ENCODE data around the gene PRND. TPM values are rescaled to one million over a fixed set of nuclear protein-coding genes. Genes with fewer than 3 reads are reported as not detected.

Gene PRND
- total RNA-seq, 1 experiment from 2014 or later = 0.04 TPM

DNA sequence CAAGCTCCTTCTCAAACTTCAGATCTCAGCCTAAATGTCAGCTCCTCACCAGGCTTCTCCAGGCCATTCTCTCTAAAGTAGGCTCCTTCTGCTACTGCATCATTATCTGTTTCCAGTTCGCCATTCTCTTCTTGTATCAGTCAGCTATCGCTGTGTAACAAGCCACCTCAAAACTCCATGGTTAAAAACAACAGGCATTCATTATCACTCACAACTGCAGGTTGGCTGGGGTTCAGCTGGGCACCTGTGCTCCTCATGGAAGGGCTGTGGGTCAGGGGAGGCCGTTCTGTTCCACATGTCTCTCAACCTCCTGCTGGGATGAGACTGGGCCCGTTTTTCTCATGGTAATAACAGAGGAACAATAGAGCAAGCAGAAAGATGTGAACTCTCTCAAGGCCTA lies 28.7 kb downstream of the PRND start:
- no peaks in the 10 kb centered on the region for H3K79me2 ChIP-seq (ENCODE audit: insufficient read depth, low read length)
- Mint-ChIP-seq H3K4me1 (peaks cover 12 to 23% of the 10 kb centered on the region in 2 experiments), H3K27ac (no peak overlapping the region), H3K36me3 (ENCODE audit: insufficient read depth in 1 of 3, low read depth in 3 of 3) (peaks cover 11 to 13% (median 13%) of the 10 kb centered on the region in 3 experiments), H3K27me3 (ENCODE audit: low read depth) (peaks cover 23% of the 10 kb centered on the region), H3K4me3 (no peak overlapping the region; a peak in 1 of 5 replicates), H3K9me3 (peaks cover 10 to 18% of the 10 kb centered on the region in 2 experiments)
- no peak overlapping the region for H3K27ac ChIP-seq (ENCODE audit: insufficient read length, low read depth, low read length)
- no peaks in the 10 kb centered on the region for H3K9me3 ChIP-seq (ENCODE audit: control insufficient read depth, low read depth, low read length)
- H3T11ph ChIP-seq (ENCODE audit: low read length) = no peak overlapping the region
- H2BK5ac ChIP-seq (ENCODE audit: insufficient read length, low read length) = no peak overlapping the region
- no peaks in the 10 kb centered on the region for H3K27me3 ChIP-seq (ENCODE audit: insufficient read depth, low read length)
- no peak overlapping the region for H3K4ac ChIP-seq (ENCODE audit: low read depth, low read length)
- no peak overlapping the region for H2AFZ ChIP-seq (ENCODE audit: low read length)
- no peaks in the 10 kb centered on the region for H4K20me1 ChIP-seq (ENCODE audit: control insufficient read depth, insufficient read depth, insufficient read length)
- H2BK12ac ChIP-seq (ENCODE audit: insufficient read length, low read depth, low read length) = no peak overlapping the region
- H3K18ac ChIP-seq (ENCODE audit: insufficient read length, low read depth, low read length) = no peak overlapping the region
- no peak overlapping the region for H2BK15ac ChIP-seq (ENCODE audit: low read depth, low read length)
- peaks cover 3% of the 10 kb centered on the region; the same call in 1 of the 2 replicates for H3K4me1 ChIP-seq (ENCODE audit: insufficient read depth, low read length)
- no peak overlapping the region for H4K5ac ChIP-seq (ENCODE audit: insufficient read length, low read depth, low read length)
- H3K23ac ChIP-seq (ENCODE audit: insufficient read length, low read depth, low read length) = no peak overlapping the region
- no peak overlapping the region for H4K8ac ChIP-seq (replicated peaks; ENCODE audit: insufficient read length, low read depth, low read length)
- no peak overlapping the region for H2BK20ac ChIP-seq (ENCODE audit: low read depth, low read length, poor library complexity, severe bottlenecking)
- TF ChIP-seq, protein P1, sequence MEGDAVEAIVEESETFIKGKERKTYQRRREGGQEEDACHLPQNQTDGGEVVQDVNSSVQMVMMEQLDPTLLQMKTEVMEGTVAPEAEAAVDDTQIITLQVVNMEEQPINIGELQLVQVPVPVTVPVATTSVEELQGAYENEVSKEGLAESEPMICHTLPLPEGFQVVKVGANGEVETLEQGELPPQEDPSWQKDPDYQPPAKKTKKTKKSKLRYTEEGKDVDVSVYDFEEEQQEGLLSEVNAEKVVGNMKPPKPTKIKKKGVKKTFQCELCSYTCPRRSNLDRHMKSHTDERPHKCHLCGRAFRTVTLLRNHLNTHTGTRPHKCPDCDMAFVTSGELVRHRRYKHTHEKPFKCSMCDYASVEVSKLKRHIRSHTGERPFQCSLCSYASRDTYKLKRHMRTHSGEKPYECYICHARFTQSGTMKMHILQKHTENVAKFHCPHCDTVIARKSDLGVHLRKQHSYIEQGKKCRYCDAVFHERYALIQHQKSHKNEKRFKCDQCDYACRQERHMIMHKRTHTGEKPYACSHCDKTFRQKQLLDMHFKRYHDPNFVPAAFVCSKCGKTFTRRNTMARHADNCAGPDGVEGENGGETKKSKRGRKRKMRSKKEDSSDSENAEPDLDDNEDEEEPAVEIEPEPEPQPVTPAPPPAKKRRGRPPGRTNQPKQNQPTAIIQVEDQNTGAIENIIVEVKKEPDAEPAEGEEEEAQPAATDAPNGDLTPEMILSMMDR (conservative IDR thresholded peaks at IDR 0.05) = no peak
- DNase-seq = no peak
- no peak overlapping the region for H3K4me2 ChIP-seq (ENCODE audit: insufficient read depth, insufficient read length, low read length)
- H3K23me2 ChIP-seq (ENCODE audit: insufficient read length, low read depth, low read length, poor library complexity, severe bottlenecking) = no peaks in the 10 kb centered on the region
- no peak overlapping the region for H3K9ac ChIP-seq (ENCODE audit: extremely low read depth, insufficient read length, low read length)
- no CpG with 5 or more reads among the region's 4 CpGs for WGBS (ENCODE audit: extremely low coverage, insufficient read length, low lambda C conversion rate)
- no peak overlapping the region for H4K91ac ChIP-seq (ENCODE audit: insufficient read length, low read depth, low read length)
- no peak overlapping the region for H3K56ac ChIP-seq (ENCODE audit: insufficient read length, low read depth, low read length)
- no peak overlapping the region for H3K14ac ChIP-seq (ENCODE audit: insufficient read depth, low read length)
- H2BK120ac ChIP-seq (ENCODE audit: low read depth, low read length, poor library complexity, severe bottlenecking) = no peak overlapping the region
- H3K79me1 ChIP-seq (ENCODE audit: insufficient read depth, low read depth, low read length, poor library complexity, severe bottlenecking) = no peaks in the 10 kb centered on the region
- H2AK5ac ChIP-seq (ENCODE audit: insufficient read length, low read length) = no peak overlapping the region
